Epithelial cell of esophagus (primary cell): Measurements from ENCODE around the gene PHTF1.

ENCODE experiments used
- DNase-seq: peaks from one replicate; pipeline ENCODE4 v3.0.0; 2010; ENCODE audit warnings: low read depth
- H3K4me3 ChIP-seq: 2 replicates; pipeline ENCODE4 v1.5.1; 2011; ENCODE audit warnings: mild to moderate bottlenecking, low read length, control low read depth
- CTCF ChIP-seq: IDR thresholded peaks from 2 replicates; pipeline ENCODE4 v1.5.1; 2011; ENCODE audit warnings: low read depth, mild to moderate bottlenecking, low read length, control low read depth, inconsistent platforms; ENCODE audit not compliant: insufficient read depth; ENCODE audit errors: missing control alignments

PHTF1 gene

GRCh38 chr1:113759333-113760101 is at the start of gene PHTF1:
Gene PHTF1 (minus strand): TSS chr1:113759486. CDS start chr1:113758703, 783 bp downstream.
- H3K4me3 ChIP-seq: peak within 1 kb of the TSS; percentile 81
- no peak for TF ChIP-seq CTCF
- peak; percentile 70 for DNase-seq

GRCh38 chr1:113808450-113809195 is 49.3 kb upstream of the PHTF1 start:
- no peak for TF ChIP-seq CTCF
- no peak overlapping the region for H3K4me3 ChIP-seq
- peak; percentile 38 for DNase-seq

GRCh38 chr1:113805639-113806038 is 46.4 kb upstream of the PHTF1 start:
- DNase-seq: peak; percentile 38
- no peak overlapping the region for H3K4me3 ChIP-seq
- no peak for TF ChIP-seq CTCF

DNA sequence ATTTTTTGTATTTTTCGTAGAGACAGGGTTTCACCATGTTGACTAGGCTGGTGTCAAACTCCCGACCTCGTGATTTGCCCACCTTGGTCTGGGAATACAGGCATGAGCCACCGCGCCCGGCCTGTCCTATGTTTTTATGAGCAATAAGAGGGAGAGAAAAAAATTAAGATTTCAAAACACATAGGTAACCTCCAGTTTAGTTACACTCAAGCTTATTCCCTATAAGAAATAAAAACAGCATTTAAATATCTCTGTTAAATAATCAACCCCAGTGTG is 45.9 kb upstream of the PHTF1 start:
- no peak for TF ChIP-seq CTCF
- H3K4me3 ChIP-seq: no peak overlapping the region
- DNase-seq: no peak

GRCh38 chr1:113804421-113805255 is 45.4 kb upstream of the PHTF1 start:
- TF ChIP-seq CTCF: no peak
- H3K4me3 ChIP-seq: no peak overlapping the region
- DNase-seq: peak; percentile 74

- no peak for TF ChIP-seq CTCF
- H3K4me3 ChIP-seq: no peak overlapping the region
These were observed 43.2 kb upstream of the PHTF1 start for GRCh38 chr1:113802367-113803007.

More at GRCh38 chr1:113802367-113803007, 43.2 kb upstream of the PHTF1 start:
- DNase-seq: no peak
